NCI-H2227 treated with DMSO at 0.1 percent for 48 hours (cell line): ENCODE measurements around the gene MAGI3.

ENCODE experiments used
- DNase-seq: peaks from one replicate; lab custom pipeline; 2025; lab: John Stamatoyannopoulos, UW

The MAGI3 gene

GRCh38 chr1:113657556-113658063 is 267.3 kb downstream of the MAGI3 start:
- DNase-seq: no peak

GRCh38 chr1:113659035-113659434 is 268.7 kb downstream of the MAGI3 start:
- DNase-seq: no peak

GRCh38 chr1:113659556-113659955 is 269.2 kb downstream of the MAGI3 start:
- DNase-seq: no peak

- no peak for DNase-seq
Observed at GRCh38 chr1:113660088-113660487, 269.8 kb downstream of the MAGI3 start.

- no peak for DNase-seq
Observed at GRCh38 chr1:113662101-113662500, 271.8 kb downstream of the MAGI3 start.

- DNase-seq: no peak
Observed at GRCh38 chr1:113663165-113663951, 273.0 kb downstream of the MAGI3 start.

GRCh38 chr1:113665071-113665470 is 274.8 kb downstream of the MAGI3 start:
- DNase-seq: no peak

GRCh38 chr1:113666126-113666525 is 275.8 kb downstream of the MAGI3 start:
- no peak for DNase-seq

- no peak for DNase-seq
Observed at GRCh38 chr1:113669988-113670387, 279.7 kb downstream of the MAGI3 start.

- no peak for DNase-seq
Observed at GRCh38 chr1:113670650-113671049, 280.3 kb downstream of the MAGI3 start.

GRCh38 chr1:113672491-113672890 is 282.2 kb downstream of the MAGI3 start:
- no peak for DNase-seq

- no peak for DNase-seq
Observed at GRCh38 chr1:113674591-113674990, 284.3 kb downstream of the MAGI3 start.

- peak; percentile 61 for DNase-seq
Observed at GRCh38 chr1:113675302-113675701, 285.0 kb downstream of the MAGI3 start.

- no peak for DNase-seq
Observed at GRCh38 chr1:113676524-113676923, 286.2 kb downstream of the MAGI3 start.

GRCh38 chr1:113677250-113678158 is 287.2 kb downstream of the MAGI3 start:
- DNase-seq: peak; percentile 78

GRCh38 chr1:113678159-113678469 is 287.8 kb downstream of the MAGI3 start:
- no peak for DNase-seq

- no peak for DNase-seq
Observed at GRCh38 chr1:113681596-113682337, 291.5 kb downstream of the MAGI3 start.

GRCh38 chr1:113683384-113684152 is 293.3 kb downstream of the MAGI3 start:
- no peak for DNase-seq

- DNase-seq: no peak
Observed at GRCh38 chr1:113684153-113684541, 293.8 kb downstream of the MAGI3 start.

- no peak for DNase-seq
Observed at GRCh38 chr1:113686891-113687618, 296.7 kb downstream of the MAGI3 start.

- DNase-seq: no peak
Observed at GRCh38 chr1:113691184-113691583, 300.9 kb downstream of the MAGI3 start.
